HEK293 (cell line): ENCODE results near the gene TWF2.
"Not testable (repeated sequence)": the region's sequence is repeated elsewhere in the genome, so short reads cannot be mapped to it uniquely, and the experiment has no call there.

ENCODE experiments used
- CTCF ChIA-PET: fragments of 350-600 bp; formaldehyde crosslinking; extraction: SDS; loops from one replicate; lab custom pipeline; 2021; ENCODE audit warnings: antibody characterized with exemption; lab: Yijun Ruan, JAX
- POLR2A ChIA-PET: fragments of 300-600 bp; formaldehyde crosslinking; extraction: SDS; loops from one replicate; lab custom pipeline; 2020; ENCODE audit warnings: antibody characterized with exemption, inconsistent platforms; lab: Yijun Ruan, JAX
- H3K27ac ChIP-seq: fragments of 200-500 bp; sonication (Bioruptor generic); 2 replicates; pipeline ENCODE4 v1.5.1; 2014; ENCODE audit warnings: low read depth, low read length, control low read depth, inconsistent platforms; ENCODE audit errors: extremely low read depth
- H3K36me3 ChIP-seq, 2 experiments: fragments of 200-500 bp in 1 of 2; sonication (Bioruptor generic) in 1 of 2; 1 replicate in 1 of 2; 2 replicates in 1 of 2; pipeline ENCODE4 v1.5.1; 2014 to 2017; ENCODE audit warnings: inconsistent platforms in 2 of 2, low read length in 2 of 2; ENCODE audit not compliant: control insufficient read depth in 2 of 2, insufficient read depth in 1 of 2
- H3K4me1 ChIP-seq: fragments of 200-500 bp; sonication (Bioruptor generic); 2 replicates; pipeline ENCODE4 v1.5.1; 2014; ENCODE audit warnings: mild to moderate bottlenecking, low read length, inconsistent platforms; ENCODE audit not compliant: control insufficient read depth, insufficient read depth
- H3K4me3 ChIP-seq: 2 replicates; pipeline ENCODE4 v1.5.1; 2011; ENCODE audit warnings: low read depth, mild to moderate bottlenecking, control low read depth, low read length, moderate library complexity
- H3K9me3 ChIP-seq: fragments of 200-500 bp; sonication (Bioruptor generic); 2 replicates; pipeline ENCODE4 v1.5.1; 2014; ENCODE audit warnings: low read depth, low read length, inconsistent platforms; ENCODE audit not compliant: control insufficient read depth, insufficient read depth
- BCL11B ChIP-seq: fragments of 450-650 bp; formaldehyde crosslinking; IDR thresholded peaks from 2 replicates; pipeline ENCODE4 v1.5.1; 2016; ENCODE audit warnings: low read depth, missing biosample characterization, missing genetic modification characterization
- FEZF1 ChIP-seq: fragments of 450-650 bp; formaldehyde crosslinking; IDR thresholded peaks from 2 replicates; pipeline ENCODE4 v1.5.1; 2016; ENCODE audit warnings: missing biosample characterization, missing genetic modification characterization
- KLF1 ChIP-seq: fragments of 450-650 bp; formaldehyde crosslinking; IDR thresholded peaks from 2 replicates; pipeline ENCODE4 v1.5.1; 2016; ENCODE audit warnings: missing biosample characterization, missing genetic modification characterization
- MYNN ChIP-seq: fragments of 450-650 bp; formaldehyde crosslinking; IDR thresholded peaks from 2 replicates; pipeline ENCODE4 v1.5.1; 2016; ENCODE audit warnings: missing biosample characterization, missing genetic modification characterization, borderline replicate concordance
- PRDM10 ChIP-seq: fragments of 450-650 bp; formaldehyde crosslinking; IDR thresholded peaks from 2 replicates; pipeline ENCODE4 v1.5.1; 2016; ENCODE audit warnings: missing biosample characterization, missing genetic modification characterization
- ZBTB44 ChIP-seq: fragments of 450-650 bp; IDR thresholded peaks from 2 replicates; pipeline ENCODE4 v1.5.1; 2018; ENCODE audit warnings: missing biosample characterization, mild to moderate bottlenecking, missing genetic modification characterization
- ZBTB48 ChIP-seq: fragments of 450-650 bp; formaldehyde crosslinking; IDR thresholded peaks from 2 replicates; pipeline ENCODE4 v1.5.1; 2016; ENCODE audit warnings: missing biosample characterization, missing genetic modification characterization
- ZNF155 ChIP-seq: fragments of 450-650 bp; formaldehyde crosslinking; IDR thresholded peaks from 2 replicates; pipeline ENCODE4 v1.5.1; 2016; ENCODE audit warnings: missing biosample characterization, missing genetic modification characterization
- ZNF488 ChIP-seq: fragments of 450-650 bp; formaldehyde crosslinking; IDR thresholded peaks from 2 replicates; pipeline ENCODE4 v1.5.1; 2016; ENCODE audit warnings: missing biosample characterization, missing genetic modification characterization
- ZNF660 ChIP-seq: fragments of 450-650 bp; IDR thresholded peaks from 2 replicates; pipeline ENCODE4 v1.5.1; 2018; ENCODE audit warnings: missing biosample characterization, mild to moderate bottlenecking, missing genetic modification characterization
- TF ChIP-seq, protein P1 (sequence below): fragments of 450-650 bp; formaldehyde crosslinking; IDR thresholded peaks from 2 replicates; pipeline ENCODE4 v1.5.1; 2016; ENCODE audit warnings: missing biosample characterization, missing genetic modification characterization
- TF ChIP-seq, protein P2 (sequence below): fragments of 450-650 bp; formaldehyde crosslinking; IDR thresholded peaks from 2 replicates; pipeline ENCODE4 v1.5.1; 2016; ENCODE audit warnings: missing biosample characterization, missing genetic modification characterization

Gene TWF2

GRCh38 chr3:52272831-52273230 is 33.9 kb upstream of the TWF2 start:
- ChIA-PET POLR2A (no interaction called here), CTCF (no interaction called here)
- H3K27ac ChIP-seq, result no peak overlapping the region
- H3K9me3 ChIP-seq, result no peaks in the 10 kb centered on the region
- H3K4me1 ChIP-seq, result no peaks in the 10 kb centered on the region
- no peak overlapping the region for H3K4me3 ChIP-seq
- peaks cover 26 to 71% of the 10 kb centered on the region in 2 experiments; a peak in 2 of 3 replicates for H3K36me3 ChIP-seq
- TF ChIP-seq, protein P1, sequence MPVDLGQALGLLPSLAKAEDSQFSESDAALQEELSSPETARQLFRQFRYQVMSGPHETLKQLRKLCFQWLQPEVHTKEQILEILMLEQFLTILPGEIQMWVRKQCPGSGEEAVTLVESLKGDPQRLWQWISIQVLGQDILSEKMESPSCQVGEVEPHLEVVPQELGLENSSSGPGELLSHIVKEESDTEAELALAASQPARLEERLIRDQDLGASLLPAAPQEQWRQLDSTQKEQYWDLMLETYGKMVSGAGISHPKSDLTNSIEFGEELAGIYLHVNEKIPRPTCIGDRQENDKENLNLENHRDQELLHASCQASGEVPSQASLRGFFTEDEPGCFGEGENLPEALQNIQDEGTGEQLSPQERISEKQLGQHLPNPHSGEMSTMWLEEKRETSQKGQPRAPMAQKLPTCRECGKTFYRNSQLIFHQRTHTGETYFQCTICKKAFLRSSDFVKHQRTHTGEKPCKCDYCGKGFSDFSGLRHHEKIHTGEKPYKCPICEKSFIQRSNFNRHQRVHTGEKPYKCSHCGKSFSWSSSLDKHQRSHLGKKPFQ (tag by site-specific recombination), result no peak
- TF ChIP-seq ZBTB48 (tag by site-specific recombination), result no peak
- TF ChIP-seq ZNF155 (tag by site-specific recombination), result no peak
- no peak for TF ChIP-seq MYNN (tag by site-specific recombination)
- no peak for TF ChIP-seq BCL11B (tag by site-specific recombination)
- no peak for TF ChIP-seq FEZF1 (tag by site-specific recombination)

GRCh38 chr3:52272172-52272571 is 33.2 kb upstream of the TWF2 start:
- not testable (repeated sequence) for H3K27ac ChIP-seq, H3K9me3 ChIP-seq, H3K4me1 ChIP-seq, H3K4me3 ChIP-seq
- 0 out of 2 replicates have a peak, but pooled peaks have one; percentile 38 for TF ChIP-seq KLF1 (tag by site-specific recombination)
- ChIA-PET CTCF (interaction anchor here (1.7 kb wide), 1 partner anchor 41 kb away, joined by 3 read pairs; no protein-coding TSS in a partner anchor), POLR2A (interaction anchor here (0.6 kb wide), 1 partner anchor 453 kb away, joined by 3 read pairs; no protein-coding TSS in a partner anchor)
- H3K36me3 ChIP-seq, result peaks cover 30 to 76% of the 10 kb centered on the region in 2 experiments

DNA sequence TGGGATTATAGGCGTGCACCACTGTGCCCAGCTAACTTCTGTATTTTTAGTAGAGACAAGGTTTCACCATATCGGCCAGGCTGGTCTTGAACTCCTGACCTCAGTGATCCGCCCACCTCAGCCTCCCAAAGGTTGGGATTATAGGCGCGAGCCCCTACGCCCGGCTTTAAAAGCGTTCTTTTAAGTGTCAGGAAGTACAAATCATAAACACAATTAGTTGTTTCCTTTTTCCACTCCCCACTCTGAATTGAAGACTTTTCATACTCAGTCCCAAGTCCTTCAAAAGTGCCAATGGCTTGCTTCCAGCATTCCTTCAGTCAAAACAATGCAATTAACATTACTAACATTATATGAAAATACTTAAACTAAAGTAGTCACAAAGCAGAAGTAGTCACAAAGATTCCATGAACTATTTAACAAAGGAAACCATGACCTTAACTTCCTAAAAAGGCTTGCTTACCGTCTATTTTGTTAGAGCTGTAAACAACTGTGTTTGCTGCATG is 31.3 kb upstream of the TWF2 start:
- H3K27ac ChIP-seq, result no peak overlapping the region
- no peaks in the 10 kb centered on the region for H3K4me1 ChIP-seq
- CTCF ChIA-PET, result interaction anchor here (0.5 kb wide), 1 partner anchor 1656 kb away, joined by 6 read pairs; no protein-coding TSS in a partner anchor
- no peak for TF ChIP-seq ZNF488 (tag by site-specific recombination)
- TF ChIP-seq ZNF660, result 0 out of 2 replicates have a peak, but pooled peaks have one; percentile 18
- no peak overlapping the region for H3K4me3 ChIP-seq
- POLR2A ChIA-PET, result interaction anchor here (0.6 kb wide), 1 partner anchor 69 kb away, joined by 5 read pairs; no protein-coding TSS in a partner anchor
- H3K36me3 ChIP-seq, result peaks cover 48 to 85% of the 10 kb centered on the region in 2 experiments
- no peaks in the 10 kb centered on the region for H3K9me3 ChIP-seq

DNA sequence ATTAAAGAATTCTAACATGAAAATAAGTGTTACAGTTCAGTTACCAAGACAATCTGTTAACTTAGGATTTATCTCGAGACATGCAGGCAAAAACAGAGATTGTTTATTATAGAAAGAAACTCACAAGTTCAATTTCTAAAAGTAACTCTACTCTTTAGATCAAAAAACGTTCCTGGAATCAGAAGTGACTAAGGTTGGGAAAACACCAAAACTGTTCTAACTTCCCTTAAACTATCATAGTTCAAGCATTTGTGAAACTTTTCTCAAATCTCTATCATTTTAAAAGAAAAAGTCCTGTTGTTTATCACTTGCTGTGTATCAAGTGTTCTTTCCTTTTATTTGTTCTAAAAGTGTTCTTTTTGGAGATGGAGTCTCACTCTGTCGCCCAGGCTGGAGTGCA is 30.8 kb upstream of the TWF2 start:
- Histone ChIP-seq H3K4me1 (no peaks in the 10 kb centered on the region), H3K36me3 (peaks cover 52 to 87% of the 10 kb centered on the region in 2 experiments), H3K9me3 (no peaks in the 10 kb centered on the region), H3K4me3 (no peak overlapping the region), H3K27ac (no peak overlapping the region)
- CTCF ChIA-PET, result no interaction called here
- TF ChIP-seq ZBTB44 (tag by site-specific recombination), result no peak
- TF ChIP-seq, protein P2, sequence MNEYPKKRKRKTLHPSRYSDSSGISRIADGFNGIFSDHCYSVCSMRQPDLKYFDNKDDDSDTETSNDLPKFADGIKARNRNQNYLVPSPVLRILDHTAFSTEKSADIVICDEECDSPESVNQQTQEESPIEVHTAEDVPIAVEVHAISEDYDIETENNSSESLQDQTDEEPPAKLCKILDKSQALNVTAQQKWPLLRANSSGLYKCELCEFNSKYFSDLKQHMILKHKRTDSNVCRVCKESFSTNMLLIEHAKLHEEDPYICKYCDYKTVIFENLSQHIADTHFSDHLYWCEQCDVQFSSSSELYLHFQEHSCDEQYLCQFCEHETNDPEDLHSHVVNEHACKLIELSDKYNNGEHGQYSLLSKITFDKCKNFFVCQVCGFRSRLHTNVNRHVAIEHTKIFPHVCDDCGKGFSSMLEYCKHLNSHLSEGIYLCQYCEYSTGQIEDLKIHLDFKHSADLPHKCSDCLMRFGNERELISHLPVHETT (tag by site-specific recombination), result no peak
- no peak for TF ChIP-seq PRDM10 (tag by site-specific recombination)
- POLR2A ChIA-PET, result no interaction called here
